Measurements from ENCODE around the gene MYO18A.

- no peak for TF ChIP-seq TCF7L2 (IDR thresholded peaks at IDR 0.05; ENCODE audit: borderline replicate concordance, extremely low read depth, insufficient read depth, insufficient read length)
- no peak for TF ChIP-seq JUND (IDR thresholded peaks at IDR 0.05)
- TF ChIP-seq EGR1 (IDR thresholded peaks at IDR 0.05; ENCODE audit: low read depth): no peak
- TF ChIP-seq CTCF (IDR thresholded peaks at IDR 0.05 in 2 of 3, conservative IDR thresholded peaks at IDR 0.05 in 1 of 3; ENCODE audit: borderline replicate concordance in 1 of 3, insufficient read depth in 1 of 3, low read depth in 2 of 3, low read length in 2 of 3): no peak; a peak in 2 of 6 replicates
- TF ChIP-seq MAX (IDR thresholded peaks at IDR 0.05): no peak
- TF ChIP-seq POLR2A (IDR thresholded peaks at IDR 0.05; ENCODE audit: borderline replicate concordance, extremely low read depth, insufficient read depth, insufficient read length): no peak
- no peak for TF ChIP-seq POLR2AphosphoS5 (IDR thresholded peaks at IDR 0.05; ENCODE audit: low read depth, low read length)
- no peak for TF ChIP-seq EZH2 (IDR thresholded peaks at IDR 0.05)
Measured at GRCh38 chr17:29107933-29108822, 72.0 kb downstream of the MYO18A start.

All from HCT116 (cell line).